ENCODE data around the gene ATG16L1.

ATG16L1 gene

DNA sequence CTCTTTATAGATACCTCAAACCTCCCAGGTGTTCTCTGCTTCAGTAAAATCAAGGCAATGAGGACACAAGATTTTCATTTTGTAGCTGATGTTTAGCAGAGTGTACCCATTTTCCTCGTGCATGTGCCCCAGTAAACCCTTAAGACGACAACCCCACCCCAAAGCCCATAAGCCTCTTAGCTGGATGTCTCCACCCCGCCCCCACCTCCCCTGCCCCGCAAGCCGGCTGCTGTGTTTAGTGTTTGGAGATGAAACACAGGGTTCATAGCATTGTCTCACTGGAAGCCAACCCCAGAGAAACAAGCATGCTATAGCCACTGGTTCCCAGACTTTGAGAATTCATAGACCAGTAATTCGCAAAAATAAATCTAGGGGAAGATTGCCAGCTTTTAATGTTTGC is 50.3 kb downstream of the ATG16L1 start:
- Histone ChIP-seq H3K9ac (ENCODE audit: low read depth in 1 of 2, low read length in 2 of 2) (no peak overlapping the region), H3K27me3 (ENCODE audit: control insufficient read depth in 2 of 2, insufficient read depth in 2 of 2, low read length in 2 of 2) (no peaks in the 10 kb centered on the region), H3K27ac (ENCODE audit: low read depth in 2 of 2, low read length in 2 of 2) (no peak overlapping the region), H3K9me3 (ENCODE audit: control insufficient read depth in 2 of 2, low read length in 2 of 2) (peaks cover 0 to 2% of the 10 kb centered on the region in 2 donors), H3K4me3 (ENCODE audit: low read length in 2 of 2) (no peak overlapping the region), H3K4me1 (ENCODE audit: control insufficient read depth in 2 of 2, insufficient read depth in 2 of 2, low read length in 2 of 2) (peaks cover 3 to 14% of the 10 kb centered on the region in 2 donors), H3K36me3 (ENCODE audit: control insufficient read depth in 2 of 2, insufficient read depth in 2 of 2, low read length in 2 of 2) (no peaks in the 10 kb centered on the region)

DNA sequence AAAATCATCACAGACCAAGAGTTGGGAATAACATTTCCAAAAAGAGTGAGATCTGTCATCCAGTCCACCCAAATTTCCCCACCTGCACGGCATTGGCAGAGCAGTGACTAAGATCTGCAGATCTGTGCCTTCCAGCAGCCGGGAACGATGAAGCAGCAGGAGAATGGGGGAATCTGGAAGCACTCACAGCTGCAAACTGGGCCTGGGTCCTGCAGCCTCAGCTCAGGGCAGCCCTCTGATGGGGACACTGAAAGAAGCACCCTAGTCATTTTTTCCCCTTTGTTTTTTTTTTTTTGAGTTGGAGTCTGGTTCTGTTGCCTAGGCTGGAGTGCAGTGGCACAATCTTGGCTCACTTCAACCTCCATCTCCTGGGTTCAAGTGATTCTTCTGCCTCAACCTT is 51.8 kb downstream of the ATG16L1 start:
- Histone ChIP-seq H3K27me3 (ENCODE audit: control insufficient read depth in 2 of 2, insufficient read depth in 2 of 2, low read length in 2 of 2) (no peaks in the 10 kb centered on the region), H3K4me3 (ENCODE audit: low read length in 2 of 2) (no peak overlapping the region), H3K9me3 (ENCODE audit: control insufficient read depth in 2 of 2, low read length in 2 of 2) (peaks cover 0 to 2% of the 10 kb centered on the region in 2 donors)

DNA sequence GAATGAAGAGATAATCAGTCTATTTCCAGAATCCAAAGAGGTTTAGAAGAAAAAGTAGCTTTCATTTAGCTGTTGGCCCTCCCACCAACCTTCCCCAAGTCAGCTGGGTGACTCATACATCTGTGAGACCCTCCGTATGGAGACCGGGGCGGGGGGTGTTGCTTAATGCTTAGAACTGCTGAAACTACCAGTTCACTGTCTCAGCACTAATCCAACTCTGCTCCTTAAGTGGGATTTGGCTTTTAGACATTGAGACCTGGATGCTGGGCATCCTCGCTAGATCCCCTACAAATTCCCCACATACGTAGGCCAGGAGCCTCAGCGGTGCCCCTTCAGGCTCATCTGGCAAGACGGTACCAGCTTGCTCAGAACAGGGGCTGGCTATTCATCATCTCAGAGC is 56.1 kb downstream of the ATG16L1 start, which contains the start of gene SAG:
Gene SAG (plus strand): TSS at position 252 of the 400 bp plus-strand sequence. CDS start 1,374 bp downstream, outside the sequence.
- no peak within 1 kb of the TSS for H3K4me3 ChIP-seq (ENCODE audit: low read length in 2 of 2)
- H3K27me3 ChIP-seq (ENCODE audit: control insufficient read depth in 2 of 2, insufficient read depth in 2 of 2, low read length in 2 of 2), result no peaks in the 10 kb centered on the region
- no peaks in the 10 kb centered on the region for H3K9me3 ChIP-seq (ENCODE audit: control insufficient read depth in 2 of 2, low read length in 2 of 2)
- H3K9ac ChIP-seq (ENCODE audit: low read depth in 1 of 2, low read length in 2 of 2), result no peak within 1 kb of the TSS
- H3K27ac ChIP-seq (ENCODE audit: low read depth in 2 of 2, low read length in 2 of 2), result no peak within 1 kb of the TSS
- H3K4me1 ChIP-seq (ENCODE audit: control insufficient read depth in 2 of 2, insufficient read depth in 2 of 2, low read length in 2 of 2), result no peaks in the 10 kb centered on the region
- no peaks in the 10 kb centered on the region for H3K36me3 ChIP-seq (ENCODE audit: control insufficient read depth in 2 of 2, insufficient read depth in 2 of 2, low read length in 2 of 2)

More for the DNA sequence above, 51.8 kb downstream of the ATG16L1 start:
- no peaks in the 10 kb centered on the region for H3K36me3 ChIP-seq (ENCODE audit: control insufficient read depth in 2 of 2, insufficient read depth in 2 of 2, low read length in 2 of 2)
- H3K27ac ChIP-seq (ENCODE audit: low read depth in 2 of 2, low read length in 2 of 2), result no peak overlapping the region
- peaks cover 0 to 5% of the 10 kb centered on the region in 2 donors for H3K4me1 ChIP-seq (ENCODE audit: control insufficient read depth in 2 of 2, insufficient read depth in 2 of 2, low read length in 2 of 2)
- no peak overlapping the region for H3K9ac ChIP-seq (ENCODE audit: low read depth in 1 of 2, low read length in 2 of 2)

DNA sequence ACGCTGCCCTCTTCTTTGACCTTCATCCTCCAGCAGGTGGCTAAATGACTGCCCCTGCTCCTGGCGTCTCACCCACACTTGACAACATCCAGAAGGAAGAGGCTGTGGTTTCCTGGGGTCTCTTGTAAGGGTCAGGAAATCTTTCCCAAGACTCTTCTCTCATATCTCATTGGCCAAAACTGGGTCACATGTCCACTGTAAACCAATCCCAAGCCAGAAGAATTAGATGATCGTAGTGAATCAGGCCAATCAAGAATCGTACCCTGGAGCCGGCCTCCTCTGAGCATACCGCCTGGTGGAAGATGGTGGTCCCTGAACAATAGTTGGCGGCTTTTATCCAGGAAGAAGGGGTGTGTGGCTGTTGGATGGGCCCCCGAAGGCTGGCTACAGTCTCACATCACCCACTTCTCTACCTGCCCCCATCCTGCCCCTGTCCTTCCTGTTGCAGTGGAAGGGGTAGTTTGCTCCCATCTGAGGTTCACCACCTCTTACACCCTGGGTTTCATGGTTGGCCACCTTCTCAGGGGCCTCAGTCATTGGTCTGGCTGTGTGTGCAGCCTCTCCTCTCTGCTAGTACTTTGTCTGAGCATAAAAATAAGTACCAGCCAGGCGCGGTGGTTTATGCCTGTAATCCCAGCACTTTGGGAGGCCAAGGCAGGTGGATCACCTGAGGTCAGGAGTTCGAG is 59.9 kb downstream of the ATG16L1 start:
- Histone ChIP-seq H3K36me3 (ENCODE audit: control insufficient read depth in 2 of 2, insufficient read depth in 2 of 2, low read length in 2 of 2) (no peaks in the 10 kb centered on the region), H3K9me3 (ENCODE audit: control insufficient read depth in 2 of 2, low read length in 2 of 2) (no peaks in the 10 kb centered on the region), H3K9ac (ENCODE audit: low read depth in 1 of 2, low read length in 2 of 2) (no peak overlapping the region), H3K27me3 (ENCODE audit: control insufficient read depth in 2 of 2, insufficient read depth in 2 of 2, low read length in 2 of 2) (no peaks in the 10 kb centered on the region), H3K27ac (ENCODE audit: low read depth in 2 of 2, low read length in 2 of 2) (no peak overlapping the region), H3K4me3 (ENCODE audit: low read length in 2 of 2) (no peak overlapping the region), H3K4me1 (ENCODE audit: control insufficient read depth in 2 of 2, insufficient read depth in 2 of 2, low read length in 2 of 2) (no peaks in the 10 kb centered on the region)

DNA sequence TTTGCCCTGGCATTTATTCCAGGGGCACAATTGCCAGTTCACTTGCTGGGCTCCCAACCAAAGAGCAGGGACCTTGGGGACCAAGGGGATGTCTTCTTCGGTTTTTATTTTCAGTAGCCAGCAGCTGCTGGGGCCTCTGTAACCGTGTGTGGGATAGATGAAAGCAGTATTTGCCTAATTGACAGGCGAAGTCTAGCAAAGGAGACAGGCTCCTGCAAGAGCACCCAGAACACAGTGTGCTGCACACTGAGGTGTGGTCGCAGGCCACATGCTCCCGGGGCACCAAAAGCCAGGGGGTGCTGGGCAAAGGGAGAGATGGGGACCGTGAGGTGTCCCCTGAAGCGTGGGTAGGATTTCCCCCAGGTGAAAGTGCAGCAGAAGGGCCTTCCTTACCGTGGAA is 61.4 kb downstream of the ATG16L1 start:
- no peak overlapping the region for H3K4me3 ChIP-seq (ENCODE audit: low read length in 2 of 2)
- H3K4me1 ChIP-seq (ENCODE audit: control insufficient read depth in 2 of 2, insufficient read depth in 2 of 2, low read length in 2 of 2), result no peaks in the 10 kb centered on the region
- no peaks in the 10 kb centered on the region for H3K9me3 ChIP-seq (ENCODE audit: control insufficient read depth in 2 of 2, low read length in 2 of 2)
- no peaks in the 10 kb centered on the region for H3K36me3 ChIP-seq (ENCODE audit: control insufficient read depth in 2 of 2, insufficient read depth in 2 of 2, low read length in 2 of 2)
- no peaks in the 10 kb centered on the region for H3K27me3 ChIP-seq (ENCODE audit: control insufficient read depth in 2 of 2, insufficient read depth in 2 of 2, low read length in 2 of 2)
- no peak overlapping the region for H3K9ac ChIP-seq (ENCODE audit: low read depth in 1 of 2, low read length in 2 of 2)
- no peak overlapping the region for H3K27ac ChIP-seq (ENCODE audit: low read depth in 2 of 2, low read length in 2 of 2)

DNA sequence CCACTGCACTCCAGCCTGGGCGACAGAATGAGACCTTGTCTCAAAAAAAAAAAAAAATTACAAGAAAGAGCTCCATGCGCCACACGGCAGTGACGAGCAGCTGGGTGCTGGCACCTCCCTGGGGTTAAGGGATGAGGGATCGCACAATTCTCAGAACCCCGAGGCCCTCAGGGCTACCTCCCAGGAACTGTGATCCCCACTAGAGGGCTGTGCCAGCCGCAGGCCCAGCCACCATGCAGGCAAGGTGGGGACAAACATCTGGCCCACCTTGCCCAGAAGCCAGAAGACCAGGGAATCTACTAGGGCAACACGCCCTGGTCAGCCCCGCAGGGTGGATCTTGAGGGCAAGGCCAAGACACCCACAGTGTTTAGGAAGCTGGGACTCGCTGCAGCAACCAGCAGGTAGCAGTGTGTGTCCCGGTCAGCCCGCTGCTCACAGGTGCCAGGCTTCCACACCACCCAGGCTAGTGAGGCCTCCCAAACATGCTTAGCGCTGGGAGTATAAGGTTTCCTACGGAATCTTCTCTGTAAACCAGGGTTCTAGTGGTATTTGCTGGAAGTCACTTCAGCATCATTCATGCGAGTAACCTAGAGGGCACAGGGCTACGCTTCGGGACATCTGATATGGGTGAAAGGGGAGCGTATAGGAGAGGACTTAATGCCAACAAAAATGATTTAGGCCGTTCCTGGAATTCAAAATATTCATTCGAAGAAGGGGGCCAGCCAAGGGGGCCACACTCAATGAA is 62.9 kb downstream of the ATG16L1 start:
- H3K27ac ChIP-seq (ENCODE audit: low read depth in 2 of 2, low read length in 2 of 2), result no peak overlapping the region
- H3K9me3 ChIP-seq (ENCODE audit: control insufficient read depth in 2 of 2, low read length in 2 of 2), result no peaks in the 10 kb centered on the region
- no peaks in the 10 kb centered on the region for H3K27me3 ChIP-seq (ENCODE audit: control insufficient read depth in 2 of 2, insufficient read depth in 2 of 2, low read length in 2 of 2)
- H3K4me3 ChIP-seq (ENCODE audit: low read length in 2 of 2), result no peak overlapping the region
- H3K36me3 ChIP-seq (ENCODE audit: control insufficient read depth in 2 of 2, insufficient read depth in 2 of 2, low read length in 2 of 2), result no peaks in the 10 kb centered on the region
- no peaks in the 10 kb centered on the region for H3K4me1 ChIP-seq (ENCODE audit: control insufficient read depth in 2 of 2, insufficient read depth in 2 of 2, low read length in 2 of 2)
- H3K9ac ChIP-seq (ENCODE audit: low read depth in 1 of 2, low read length in 2 of 2), result no peak overlapping the region

DNA sequence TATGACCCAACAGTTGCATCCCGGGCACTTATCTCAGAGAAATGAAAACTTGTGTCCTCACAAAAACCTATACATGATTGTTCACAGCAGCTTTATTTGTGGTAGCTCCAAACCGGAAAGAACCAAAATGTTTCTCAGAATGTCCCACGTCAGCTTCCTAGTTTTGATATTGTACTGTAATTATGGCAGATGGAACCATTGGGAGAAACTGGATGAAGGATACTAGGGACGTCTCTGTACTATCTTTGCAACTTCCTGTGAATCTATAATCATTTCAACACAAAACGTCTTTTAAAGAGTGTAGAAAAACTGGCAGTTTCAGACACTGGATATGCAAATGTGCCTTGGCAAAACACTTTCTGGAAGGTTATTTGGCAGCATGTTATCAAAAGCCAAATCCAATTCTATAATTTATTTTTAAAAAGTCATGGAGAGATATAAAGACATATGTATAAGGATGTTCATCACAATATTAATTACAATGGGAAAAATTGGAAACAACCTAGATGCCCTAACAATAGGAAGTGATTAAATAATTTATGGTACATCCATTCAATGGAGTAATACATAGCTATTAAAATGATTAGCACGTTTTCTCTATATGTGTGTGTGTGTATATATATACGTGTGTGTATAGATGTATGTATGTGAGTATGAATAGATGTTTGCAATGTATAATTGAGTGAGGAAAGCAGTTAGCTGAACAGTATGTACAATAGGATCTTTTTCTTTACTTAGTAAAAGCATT is 65.9 kb downstream of the ATG16L1 start:
- Histone ChIP-seq H3K27ac (ENCODE audit: low read depth in 2 of 2, low read length in 2 of 2) (no peak overlapping the region), H3K4me3 (ENCODE audit: low read length in 2 of 2) (no peak overlapping the region), H3K9me3 (ENCODE audit: control insufficient read depth in 2 of 2, low read length in 2 of 2) (no peaks in the 10 kb centered on the region), H3K4me1 (ENCODE audit: control insufficient read depth in 2 of 2, insufficient read depth in 2 of 2, low read length in 2 of 2) (no peaks in the 10 kb centered on the region), H3K36me3 (ENCODE audit: control insufficient read depth in 2 of 2, insufficient read depth in 2 of 2, low read length in 2 of 2) (no peaks in the 10 kb centered on the region), H3K27me3 (ENCODE audit: control insufficient read depth in 2 of 2, insufficient read depth in 2 of 2, low read length in 2 of 2) (no peaks in the 10 kb centered on the region), H3K9ac (ENCODE audit: low read depth in 1 of 2, low read length in 2 of 2) (no peak overlapping the region)

DNA sequence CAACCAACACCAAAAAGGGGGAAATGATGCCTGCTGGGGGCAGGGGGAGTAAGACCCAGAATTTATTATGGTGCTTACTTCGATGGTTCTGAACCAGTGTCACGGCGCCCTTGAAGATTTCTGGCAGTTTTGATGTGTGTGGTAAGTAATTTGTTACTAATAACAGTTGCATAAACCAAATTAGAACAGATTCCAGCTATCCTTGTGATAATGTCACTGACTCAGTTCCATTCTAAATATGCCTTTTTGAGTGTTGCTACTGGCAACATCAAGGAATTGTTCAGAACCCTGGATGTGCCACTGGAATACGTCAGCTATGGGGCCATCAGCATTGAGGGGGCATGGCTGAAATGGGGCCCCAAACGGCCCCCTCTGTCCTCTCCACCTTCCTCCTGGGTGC is 67.8 kb downstream of the ATG16L1 start:
- Histone ChIP-seq H3K9me3 (ENCODE audit: control insufficient read depth in 2 of 2, low read length in 2 of 2) (no peaks in the 10 kb centered on the region), H3K27me3 (ENCODE audit: control insufficient read depth in 2 of 2, insufficient read depth in 2 of 2, low read length in 2 of 2) (no peaks in the 10 kb centered on the region), H3K9ac (ENCODE audit: low read depth in 1 of 2, low read length in 2 of 2) (no peak overlapping the region), H3K27ac (ENCODE audit: low read depth in 2 of 2, low read length in 2 of 2) (no peak overlapping the region), H3K36me3 (ENCODE audit: control insufficient read depth in 2 of 2, insufficient read depth in 2 of 2, low read length in 2 of 2) (no peaks in the 10 kb centered on the region), H3K4me3 (ENCODE audit: low read length in 2 of 2) (no peak overlapping the region), H3K4me1 (ENCODE audit: control insufficient read depth in 2 of 2, insufficient read depth in 2 of 2, low read length in 2 of 2) (no peaks in the 10 kb centered on the region)

DNA sequence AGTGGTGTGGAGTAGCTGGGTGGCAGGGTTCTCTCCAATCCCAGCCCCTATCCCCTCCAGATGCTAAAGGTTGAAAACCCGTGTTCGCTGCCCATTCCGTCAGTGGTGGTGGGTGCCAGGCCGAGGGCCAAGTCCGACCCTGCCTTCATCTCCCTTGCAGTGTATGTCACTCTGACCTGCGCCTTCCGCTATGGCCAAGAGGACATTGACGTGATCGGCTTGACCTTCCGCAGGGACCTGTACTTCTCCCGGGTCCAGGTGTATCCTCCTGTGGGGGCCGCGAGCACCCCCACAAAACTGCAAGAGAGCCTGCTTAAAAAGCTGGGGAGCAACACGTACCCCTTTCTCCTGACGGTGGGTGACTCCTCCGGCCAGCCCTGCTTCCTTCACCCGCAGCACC is 69.0 kb downstream of the ATG16L1 start:
- no peaks in the 10 kb centered on the region for H3K27me3 ChIP-seq (ENCODE audit: control insufficient read depth in 2 of 2, insufficient read depth in 2 of 2, low read length in 2 of 2)
- H3K4me1 ChIP-seq (ENCODE audit: control insufficient read depth in 2 of 2, insufficient read depth in 2 of 2, low read length in 2 of 2), result no peaks in the 10 kb centered on the region
- no peak overlapping the region for H3K9ac ChIP-seq (ENCODE audit: low read depth in 1 of 2, low read length in 2 of 2)
- H3K4me3 ChIP-seq (ENCODE audit: low read length in 2 of 2), result no peak overlapping the region
- no peaks in the 10 kb centered on the region for H3K9me3 ChIP-seq (ENCODE audit: control insufficient read depth in 2 of 2, low read length in 2 of 2)
- no peaks in the 10 kb centered on the region for H3K36me3 ChIP-seq (ENCODE audit: control insufficient read depth in 2 of 2, insufficient read depth in 2 of 2, low read length in 2 of 2)
- H3K27ac ChIP-seq (ENCODE audit: low read depth in 2 of 2, low read length in 2 of 2), result no peak overlapping the region

DNA sequence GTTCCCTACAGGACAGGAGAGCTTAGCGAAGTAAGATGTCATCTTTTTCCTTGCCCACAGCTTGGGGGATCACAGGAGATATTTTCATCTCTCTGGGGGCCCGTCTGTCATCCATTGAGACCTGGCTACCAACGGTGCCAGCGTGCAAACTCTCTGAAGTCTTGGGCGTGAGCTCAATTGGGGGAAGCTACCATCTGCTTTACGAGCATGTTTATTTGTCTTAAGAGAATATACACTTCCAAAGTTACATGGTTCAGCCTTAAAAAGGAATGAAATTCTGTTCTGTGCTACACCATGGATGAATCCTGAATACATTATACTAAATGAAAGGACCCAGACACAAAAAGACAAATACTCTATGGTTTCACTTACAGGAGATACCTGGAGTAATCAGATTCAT is 69.7 kb downstream of the ATG16L1 start:
- Histone ChIP-seq H3K27ac (ENCODE audit: low read depth in 2 of 2, low read length in 2 of 2) (no peak overlapping the region), H3K36me3 (ENCODE audit: control insufficient read depth in 2 of 2, insufficient read depth in 2 of 2, low read length in 2 of 2) (no peaks in the 10 kb centered on the region), H3K9me3 (ENCODE audit: control insufficient read depth in 2 of 2, low read length in 2 of 2) (no peaks in the 10 kb centered on the region), H3K4me1 (ENCODE audit: control insufficient read depth in 2 of 2, insufficient read depth in 2 of 2, low read length in 2 of 2) (no peaks in the 10 kb centered on the region), H3K9ac (ENCODE audit: low read depth in 1 of 2, low read length in 2 of 2) (no peak overlapping the region), H3K27me3 (ENCODE audit: control insufficient read depth in 2 of 2, insufficient read depth in 2 of 2, low read length in 2 of 2) (no peaks in the 10 kb centered on the region), H3K4me3 (ENCODE audit: low read length in 2 of 2) (no peak overlapping the region)

Data from mucosa of rectum (tissue), 2 donors.